HepG2 (cell line): Measurements from ENCODE around the gene PDPK1. TPM values are rescaled to one million over a fixed set of nuclear protein-coding genes. Genes with fewer than 3 reads are reported as not detected.
A peak's percentile ranks its signal among the peaks of the same experiment; 100 is the strongest.

ENCODE experiments used
- ARNTL ChIP-seq: sonication (generic); formaldehyde crosslinking; IDR thresholded peaks from 2 replicates; pipeline ENCODE4 v1.4.0; 2020; ENCODE audit warnings: mild to moderate bottlenecking, missing genetic modification reagents
- ETV5 ChIP-seq: IDR thresholded peaks from 2 replicates; pipeline ENCODE4 v1.6.1; 2018; ENCODE audit warnings: missing biosample characterization, missing genetic modification reagents, inconsistent platforms, borderline replicate concordance
- FOXK1 ChIP-seq: sonication (generic); formaldehyde crosslinking; IDR thresholded peaks from 2 replicates; pipeline ENCODE4 v1.4.0; 2020; ENCODE audit warnings: low read depth, missing genetic modification reagents, borderline replicate concordance
- HMGXB4 ChIP-seq, 2 experiments: sonication (generic) in 1 of 2; formaldehyde crosslinking in 1 of 2; IDR thresholded peaks; 2 replicates each; pipeline versions ENCODE4 v1.4.0 to v1.6.1; 2018 to 2020; ENCODE audit warnings: missing genetic modification reagents in 2 of 2, borderline replicate concordance in 1 of 2, low read depth in 1 of 2, mild to moderate bottlenecking in 1 of 2, missing biosample characterization in 1 of 2
- NFRKB ChIP-seq: fragments of 450-650 bp; IDR thresholded peaks from 2 replicates; pipeline ENCODE4 v1.6.1; 2017
- PRPF4 ChIP-seq: fragments of 200-400 bp; formaldehyde crosslinking; IDR thresholded peaks from 2 replicates; pipeline ENCODE4 v1.6.1; 2016; ENCODE audit warnings: low read length, low read depth; ENCODE audit not compliant: poor library complexity, severe bottlenecking
- RBM39 ChIP-seq: fragments of 200-400 bp; formaldehyde crosslinking; IDR thresholded peaks from one replicate; pipeline ENCODE4 v1.6.1; 2018; ENCODE audit warnings: antibody characterized with exemption, mild to moderate bottlenecking, low read depth, low read length; ENCODE audit not compliant: poor library complexity, severe bottlenecking
- RFX3 ChIP-seq: IDR thresholded peaks from 2 replicates; pipeline ENCODE4 v1.6.1; 2016; ENCODE audit warnings: missing biosample characterization, missing genetic modification reagents
- SMAD9 ChIP-seq: sonication (generic); formaldehyde crosslinking; IDR thresholded peaks from 2 replicates; pipeline ENCODE4 v1.5.1; 2020; ENCODE audit warnings: mild to moderate bottlenecking, missing genetic modification reagents
- TMF1 ChIP-seq: sonication (generic); formaldehyde crosslinking; IDR thresholded peaks from 2 replicates; pipeline ENCODE4 v1.8.1; 2022; ENCODE audit warnings: low read depth, missing genetic modification reagents
- ZBTB21 ChIP-seq: sonication (generic); formaldehyde crosslinking; IDR thresholded peaks from 2 replicates; pipeline ENCODE4 v1.4.0; 2020; ENCODE audit warnings: missing genetic modification reagents
- ZNF121 ChIP-seq: sonication (generic); formaldehyde crosslinking; IDR thresholded peaks from 2 replicates; pipeline ENCODE4 v1.5.0; 2020; ENCODE audit warnings: mild to moderate bottlenecking, missing genetic modification reagents
- ZNF333 ChIP-seq: sonication (generic); formaldehyde crosslinking; IDR thresholded peaks from 2 replicates; pipeline ENCODE4 v1.4.0; 2020; ENCODE audit warnings: mild to moderate bottlenecking, missing genetic modification reagents, borderline replicate concordance
- ZNF367 ChIP-seq: sonication (generic); formaldehyde crosslinking; IDR thresholded peaks from 2 replicates; pipeline ENCODE4 v1.4.0; 2020; ENCODE audit warnings: missing genetic modification reagents, borderline replicate concordance
- ZNF460 ChIP-seq: sonication (generic); formaldehyde crosslinking; IDR thresholded peaks from 2 replicates; pipeline ENCODE4 v1.5.1; 2020; ENCODE audit warnings: missing genetic modification reagents, mild to moderate bottlenecking, borderline replicate concordance
- ZNF891 ChIP-seq: sonication (generic); formaldehyde crosslinking; IDR thresholded peaks from 2 replicates; pipeline ENCODE4 v1.5.0; 2020; ENCODE audit warnings: mild to moderate bottlenecking, missing genetic modification reagents
- polyA plus RNA-seq, 8 experiments: library from polyadenylated mRNA; depleted of rRNA in 3 of 8; stranded (reverse) in 7 of 8; unstranded in 1 of 8; fragments of >200 nt; fragmentation: Illumina TruSeq in 4 of 8; extraction: Trizol in 4 of 8; gene quantifications; 2 replicates each; pipeline versions ENCODE4 v1.2.1 to v1.2.3, GENCODE V29; 2011 to 2016; ENCODE audit warnings: low read depth in 4 of 8, missing spikeins in 1 of 8, mixed read lengths in 1 of 8; ENCODE audit not compliant: insufficient read depth in 1 of 8
- total RNA-seq, 5 experiments: library from RNA; depleted of rRNA; stranded (reverse); fragments of >200 nt; fragmentation: Illumina TruSeq; extraction: Trizol; gene quantifications; 2 replicates each; pipeline ENCODE4 v1.2.3, GENCODE V29; 2016; ENCODE audit warnings: low read depth in 1 of 5
- TF ChIP-seq, protein P1 (sequence below): sonication (generic); formaldehyde crosslinking; IDR thresholded peaks from 2 replicates; pipeline ENCODE4 v1.5.0; 2020; ENCODE audit warnings: mild to moderate bottlenecking, missing genetic modification reagents
- TF ChIP-seq, protein P2 (sequence below): sonication (generic); formaldehyde crosslinking; IDR thresholded peaks from 2 replicates; pipeline ENCODE4 v1.4.0; 2020; ENCODE audit warnings: missing genetic modification reagents
- TF ChIP-seq, protein P3 (sequence below): sonication (generic); formaldehyde crosslinking; IDR thresholded peaks from 2 replicates; pipeline ENCODE4 v1.5.0; 2020; ENCODE audit warnings: missing genetic modification reagents

Gene PDPK1
- total and polyA plus RNA-seq, 2 of the 13 experiments (the other 11 are each of a cell fraction or from before 2014, with no cell fraction given), result 59.6 to 129 TPM

DNA sequence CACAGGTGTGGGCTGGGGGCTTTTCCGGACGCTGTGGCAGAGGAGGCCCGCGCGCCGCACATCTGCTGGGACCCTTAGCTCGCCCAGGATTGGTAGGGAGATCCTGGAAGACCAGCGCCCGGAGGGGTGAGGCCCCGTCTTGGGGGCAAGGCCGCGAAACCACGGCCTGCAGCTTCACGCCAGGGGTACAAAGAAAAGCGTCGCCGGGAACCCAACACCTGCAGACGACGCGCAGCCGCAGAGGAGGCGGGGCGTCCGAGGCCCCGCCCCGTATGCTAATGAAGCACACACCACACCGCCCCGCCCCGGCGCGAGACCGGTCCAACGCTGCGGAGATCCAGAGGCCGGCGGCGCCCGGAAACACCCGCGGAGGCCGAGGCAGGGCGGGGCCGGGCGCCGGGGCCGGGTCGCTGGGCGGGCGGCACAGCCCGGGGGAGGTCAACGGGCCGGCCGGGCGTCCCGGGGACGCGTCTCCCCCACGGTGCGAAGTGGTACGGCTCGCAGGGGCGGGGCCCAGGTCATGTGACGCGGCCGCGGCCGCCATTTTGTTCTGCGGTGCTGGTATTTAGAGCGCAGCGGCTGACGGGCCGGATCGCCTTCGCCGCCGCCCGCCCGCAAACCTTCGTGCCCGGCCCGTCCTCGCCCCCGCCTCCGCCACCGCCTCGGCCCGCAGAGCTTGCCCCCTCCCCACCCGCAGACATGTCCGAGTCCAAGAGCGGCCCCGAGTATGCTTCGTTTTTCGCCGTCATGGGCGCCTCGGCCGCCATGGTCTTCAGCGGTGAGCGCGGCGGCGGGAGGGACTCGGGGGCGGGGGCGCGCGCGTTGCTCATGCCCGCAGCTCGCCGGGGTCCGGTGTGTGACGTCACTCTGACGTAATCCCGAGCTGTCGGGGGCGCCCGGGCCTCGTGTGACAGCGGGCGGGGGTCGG lies 24.2 kb upstream of the PDPK1 start, which contains the start of gene ATP6V0C (continued):
- peak; percentile 92 for TF ChIP-seq ZBTB21 (CRISPR knock-in tag)
- TF ChIP-seq RFX3 (CRISPR knock-in tag), result no peak
- no peak for TF ChIP-seq ARNTL (CRISPR knock-in tag)
- TF ChIP-seq SMAD9 (CRISPR knock-in tag), result no peak
- peak; percentile 68; the same call in 1 of the 2 replicates for TF ChIP-seq FOXK1
- TF ChIP-seq, protein P1, sequence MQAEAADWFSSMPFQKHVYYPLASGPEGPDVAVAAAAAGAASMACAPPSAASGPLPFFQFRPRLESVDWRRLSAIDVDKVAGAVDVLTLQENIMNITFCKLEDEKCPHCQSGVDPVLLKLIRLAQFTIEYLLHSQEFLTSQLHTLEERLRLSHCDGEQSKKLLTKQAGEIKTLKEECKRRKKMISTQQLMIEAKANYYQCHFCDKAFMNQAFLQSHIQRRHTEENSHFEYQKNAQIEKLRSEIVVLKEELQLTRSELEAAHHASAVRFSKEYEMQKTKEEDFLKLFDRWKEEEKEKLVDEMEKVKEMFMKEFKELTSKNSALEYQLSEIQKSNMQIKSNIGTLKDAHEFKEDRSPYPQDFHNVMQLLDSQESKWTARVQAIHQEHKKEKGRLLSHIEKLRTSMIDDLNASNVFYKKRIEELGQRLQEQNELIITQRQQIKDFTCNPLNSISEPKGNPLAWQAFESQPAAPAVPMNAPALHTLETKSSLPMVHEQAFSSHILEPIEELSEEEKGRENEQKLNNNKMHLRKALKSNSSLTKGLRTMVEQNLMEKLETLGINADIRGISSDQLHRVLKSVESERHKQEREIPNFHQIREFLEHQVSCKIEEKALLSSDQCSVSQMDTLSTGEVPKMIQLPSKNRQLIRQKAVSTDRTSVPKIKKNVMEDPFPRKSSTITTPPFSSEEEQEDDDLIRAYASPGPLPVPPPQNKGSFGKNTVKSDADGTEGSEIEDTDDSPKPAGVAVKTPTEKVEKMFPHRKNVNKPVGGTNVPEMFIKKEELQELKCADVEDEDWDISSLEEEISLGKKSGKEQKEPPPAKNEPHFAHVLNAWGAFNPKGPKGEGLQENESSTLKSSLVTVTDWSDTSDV (CRISPR knock-in tag), result no peak
- TF ChIP-seq ZNF891, result no peak
- TF ChIP-seq, protein P2, sequence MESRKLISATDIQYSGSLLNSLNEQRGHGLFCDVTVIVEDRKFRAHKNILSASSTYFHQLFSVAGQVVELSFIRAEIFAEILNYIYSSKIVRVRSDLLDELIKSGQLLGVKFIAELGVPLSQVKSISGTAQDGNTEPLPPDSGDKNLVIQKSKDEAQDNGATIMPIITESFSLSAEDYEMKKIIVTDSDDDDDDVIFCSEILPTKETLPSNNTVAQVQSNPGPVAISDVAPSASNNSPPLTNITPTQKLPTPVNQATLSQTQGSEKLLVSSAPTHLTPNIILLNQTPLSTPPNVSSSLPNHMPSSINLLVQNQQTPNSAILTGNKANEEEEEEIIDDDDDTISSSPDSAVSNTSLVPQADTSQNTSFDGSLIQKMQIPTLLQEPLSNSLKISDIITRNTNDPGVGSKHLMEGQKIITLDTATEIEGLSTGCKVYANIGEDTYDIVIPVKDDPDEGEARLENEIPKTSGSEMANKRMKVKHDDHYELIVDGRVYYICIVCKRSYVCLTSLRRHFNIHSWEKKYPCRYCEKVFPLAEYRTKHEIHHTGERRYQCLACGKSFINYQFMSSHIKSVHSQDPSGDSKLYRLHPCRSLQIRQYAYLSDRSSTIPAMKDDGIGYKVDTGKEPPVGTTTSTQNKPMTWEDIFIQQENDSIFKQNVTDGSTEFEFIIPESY, result no peak
- no peak for TF ChIP-seq RBM39
- TF ChIP-seq ZNF460 (CRISPR knock-in tag), result no peak
- no peak for TF ChIP-seq ETV5
- no peak for TF ChIP-seq NFRKB
- TF ChIP-seq HMGXB4 (CRISPR knock-in tag; IDR thresholded peaks at IDR 0.05; ENCODE audit: borderline replicate concordance in 1 of 2, low read depth in 1 of 2), result peak in 1 of 2 experiments; percentile 43; a peak in 1 of 4 replicates
- no peak for TF ChIP-seq ZNF121 (CRISPR knock-in tag)
- no peak for TF ChIP-seq ZNF333 (CRISPR knock-in tag)
- no peak for TF ChIP-seq PRPF4
- peak; percentile 32; the same call in 1 of the 2 replicates for TF ChIP-seq ZNF367 (CRISPR knock-in tag)
- TF ChIP-seq TMF1, result no peak
- TF ChIP-seq, protein P3, sequence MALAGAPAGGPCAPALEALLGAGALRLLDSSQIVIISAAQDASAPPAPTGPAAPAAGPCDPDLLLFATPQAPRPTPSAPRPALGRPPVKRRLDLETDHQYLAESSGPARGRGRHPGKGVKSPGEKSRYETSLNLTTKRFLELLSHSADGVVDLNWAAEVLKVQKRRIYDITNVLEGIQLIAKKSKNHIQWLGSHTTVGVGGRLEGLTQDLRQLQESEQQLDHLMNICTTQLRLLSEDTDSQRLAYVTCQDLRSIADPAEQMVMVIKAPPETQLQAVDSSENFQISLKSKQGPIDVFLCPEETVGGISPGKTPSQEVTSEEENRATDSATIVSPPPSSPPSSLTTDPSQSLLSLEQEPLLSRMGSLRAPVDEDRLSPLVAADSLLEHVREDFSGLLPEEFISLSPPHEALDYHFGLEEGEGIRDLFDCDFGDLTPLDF (CRISPR knock-in tag), result 0 out of 2 replicates have a peak, but pooled peaks have one; percentile 19
